C1 segment of cervical spinal cord (tissue), 14 donors: ENCODE results near the gene TCEAL6.
A peak's percentile ranks its signal among the peaks of the same experiment; 100 is the strongest.
"Not testable (repeated sequence)": the region's sequence is repeated elsewhere in the genome, so short reads cannot be mapped to it uniquely, and the experiment has no call there.

Experiments used
- DNase-seq, 14 donors: peaks; one replicate each; lab custom pipeline; 2025; lab: John Stamatoyannopoulos, UW

TCEAL6 gene

GRCh38 chrX:102142274-102142673, at the start of gene TCEAL6:
TSS of gene TCEAL6 (minus strand) at chrX:102142481.
- peak in 5 of 14 donors; percentile 1 to 50 (median 6) for DNase-seq

GRCh38 chrX:102185967-102186720, 43.9 kb upstream of the TCEAL6 start:
- DNase-seq: no peak

DNA sequence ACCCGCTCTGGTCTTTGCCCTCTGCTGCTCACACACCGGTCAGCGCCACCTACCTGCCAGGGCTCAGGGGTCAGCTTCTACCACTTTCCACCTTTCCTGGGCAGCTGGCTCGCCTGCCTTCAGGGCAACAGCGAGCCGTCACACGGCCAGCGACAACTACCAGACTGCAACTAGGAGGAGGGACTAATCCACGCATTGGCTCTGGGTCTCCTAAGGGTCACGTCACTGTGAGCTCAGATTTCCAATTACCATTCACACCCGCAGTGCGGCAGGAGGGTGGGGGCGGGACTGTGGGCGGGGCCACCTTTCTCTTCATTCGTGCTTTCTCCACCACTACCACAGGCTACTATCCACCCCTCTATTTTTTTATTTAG, 13.5 kb upstream of the TCEAL6 start, which contains the start of gene BEX5:
BEX5 (minus strand) TSS at position 172 of the 374 bp plus-strand sequence. CDS start 1,712 bp downstream, outside the sequence.
- DNase-seq: peak in 12 of 14 donors; percentile 14 to 85 (median 36)

GRCh38 chrX:102154900-102155805, 12.9 kb upstream of the TCEAL6 start:
- DNase-seq: peak in 6 of 14 donors; percentile 3 to 42 (median 12)

- DNase-seq: peak in 6 of 14 donors; percentile 0 to 30 (median 3)
These were observed 12.1 kb upstream of the TCEAL6 start for GRCh38 chrX:102154218-102154860.

GRCh38 chrX:102141631-102142030, 650 bp downstream of the TCEAL6 start:
- DNase-seq: peak in 1 of 14 donors; percentile 0

DNA sequence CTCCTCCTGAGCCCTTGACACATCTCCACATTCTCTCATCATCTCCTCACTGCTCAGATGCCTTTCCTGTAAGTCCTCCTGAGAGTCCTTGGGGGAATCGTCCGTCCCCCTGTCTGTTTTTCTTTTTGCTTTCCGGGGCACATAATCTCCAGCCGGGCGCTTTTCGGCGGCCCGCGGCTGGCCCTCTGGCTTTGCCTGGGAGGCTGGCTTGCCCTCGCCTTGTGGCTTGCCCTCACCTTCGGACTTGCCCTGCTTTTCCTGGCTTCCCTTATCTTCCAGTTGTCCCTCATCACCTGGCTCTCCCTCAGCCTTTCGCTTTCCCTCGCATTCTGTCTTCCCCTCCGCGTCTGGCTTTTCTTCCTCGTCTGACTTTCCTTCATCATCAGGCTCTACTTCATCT, 1.4 kb downstream of the TCEAL6 start:
- DNase-seq: not testable (repeated sequence)

DNA sequence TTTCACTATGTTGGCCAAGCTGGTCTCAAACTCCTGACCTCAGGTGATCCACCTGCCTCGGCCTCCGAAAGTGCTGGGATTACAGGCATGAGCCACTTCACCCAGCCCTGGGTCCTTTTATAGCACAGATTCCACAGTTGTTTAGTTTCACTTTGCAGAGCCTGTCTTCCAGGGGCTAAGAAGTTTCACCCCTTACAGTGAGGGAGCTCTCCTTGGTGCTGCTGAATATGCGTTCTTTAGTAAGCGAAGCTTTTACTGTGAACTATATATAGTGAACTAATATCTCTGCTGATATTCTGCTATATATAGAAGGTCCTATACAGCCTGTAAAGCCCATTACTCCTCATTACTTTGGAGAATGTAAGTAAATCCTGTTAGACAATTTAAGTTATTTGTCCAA, 4.2 kb downstream of the TCEAL6 start:
- no peak for DNase-seq

- peak in 1 of 14 donors; percentile 7 for DNase-seq
These were observed 12.8 kb downstream of the TCEAL6 start for GRCh38 chrX:102129473-102129872.

- peak in 4 of 14 donors; percentile 1 to 10 (median 2) for DNase-seq
These were observed 15.4 kb downstream of the TCEAL6 start for GRCh38 chrX:102126863-102127262.

- peak in 1 of 14 donors; percentile 16 for DNase-seq
These were observed 16.0 kb downstream of the TCEAL6 start for GRCh38 chrX:102126080-102126818.

DNA sequence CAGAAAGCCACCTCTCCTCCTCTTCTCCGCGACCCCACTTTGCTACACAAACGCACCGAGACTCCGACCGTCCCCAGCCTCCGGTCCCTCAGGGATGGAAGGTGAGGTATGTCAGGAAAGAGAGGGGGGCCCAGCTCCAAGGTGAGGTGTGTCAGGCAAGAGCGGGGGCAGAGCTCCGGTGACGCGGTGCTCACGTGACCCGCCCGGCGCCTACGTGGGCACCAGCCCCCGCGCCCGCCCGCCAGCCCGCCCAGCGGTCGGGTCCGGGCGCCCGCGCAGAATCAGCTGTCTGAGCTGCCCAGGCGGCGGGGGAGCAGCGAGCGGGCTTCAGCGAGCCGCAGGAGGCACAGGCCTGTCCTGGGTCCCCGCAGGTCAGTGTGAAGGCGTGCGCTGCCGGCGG, 16.8 kb downstream of the TCEAL6 start, which contains the start of gene TCEAL2:
TCEAL2 (plus strand) TSS at position 244 of the 400 bp plus-strand sequence. CDS start 1,152 bp downstream, outside the sequence.
- DNase-seq: peak in 7 of 14 donors; percentile 3 to 70 (median 12)

GRCh38 chrX:102125014-102125413, 17.3 kb downstream of the TCEAL6 start:
- not testable (repeated sequence) for DNase-seq

DNA sequence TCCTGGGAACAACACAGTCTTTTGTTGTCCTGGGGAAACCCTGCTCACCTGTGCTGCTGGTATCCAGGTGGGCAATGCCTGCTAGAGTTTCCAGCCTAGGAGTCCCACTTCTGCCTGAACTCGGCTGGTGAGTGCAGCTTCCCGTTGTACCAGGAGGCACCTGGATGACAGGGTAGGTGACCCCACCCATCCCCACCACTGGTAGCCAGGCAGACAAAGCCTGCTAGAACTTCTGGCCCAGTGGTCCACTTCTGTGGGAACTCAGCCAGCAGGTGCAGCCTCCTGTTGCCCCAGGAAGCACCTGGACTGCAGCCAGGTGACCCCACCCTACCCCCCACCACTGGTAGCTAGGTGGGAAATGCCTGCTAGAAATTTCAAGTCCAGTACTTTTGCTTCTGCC, 26.5 kb downstream of the TCEAL6 start:
- no peak for DNase-seq

DNA sequence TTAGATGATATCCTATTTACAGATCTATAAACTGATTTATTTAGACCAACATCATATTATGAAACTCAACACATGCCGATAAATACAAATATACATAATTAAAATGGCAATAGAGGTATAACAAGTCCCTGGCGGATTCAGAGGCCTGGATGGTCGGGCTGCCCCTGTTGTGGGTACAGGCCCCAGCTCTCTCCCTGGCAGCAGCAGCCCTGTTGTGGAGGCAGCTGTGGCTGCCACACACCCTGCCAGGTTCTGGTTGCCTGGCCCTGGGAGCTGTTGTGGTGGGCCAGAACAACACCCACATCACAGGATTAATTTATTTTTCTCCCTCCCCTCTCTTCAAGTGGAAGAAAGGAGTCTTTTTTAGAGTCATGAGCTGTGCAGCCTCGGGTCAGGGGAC, 28.9 kb downstream of the TCEAL6 start:
- DNase-seq: no peak
